ENCODE measurements around the gene OGDH. TPM values are rescaled to one million over a fixed set of nuclear protein-coding genes. Genes with fewer than 3 reads are reported as not detected.

The OGDH gene
- total and polyA plus RNA-seq, 2 of the 13 experiments (the other 11 are each of a cell fraction or from before 2014, with no cell fraction given): 17.4 to 25.4 TPM

DNA sequence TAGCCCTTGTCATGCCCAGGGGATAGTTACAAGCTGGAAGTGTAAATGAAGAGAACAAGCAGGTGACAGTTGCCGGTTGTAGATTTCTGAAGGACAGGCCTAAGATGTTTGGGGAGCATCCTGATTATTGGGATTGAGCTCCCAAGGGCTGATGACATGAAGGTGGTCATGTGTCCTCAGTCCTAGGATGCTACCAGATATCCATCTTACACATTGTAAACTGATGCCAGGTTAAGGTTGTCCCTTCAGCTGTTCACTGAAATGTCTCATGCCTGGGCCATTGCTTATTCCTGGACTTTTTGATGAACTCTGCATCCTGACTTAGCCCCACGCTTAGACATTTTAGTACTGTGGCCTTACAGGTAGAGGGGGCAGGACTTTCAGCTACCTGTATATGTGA lies 143.6 kb downstream of the OGDH start:
- intact Hi-C loops (cut with micrococcal nuclease; ENCODE audit: unreplicated experiment) (no loop called here), in situ Hi-C loops (cut with HindIII; ENCODE audit: extremely low pct_ligation_motif_present, low pct_unique_long_range_greater_than_20kb) (loop anchor here (25.0 kb wide), 1 partner anchor 163 kb away; the partner anchor contains the start of gene TMED4)
- H3K27ac ChIP-seq (ENCODE audit: extremely low read length, insufficient read depth, low read length): no peak overlapping the region
- H3K4me1 ChIP-seq (ENCODE audit: insufficient read depth, low read length): peaks cover 26% of the 10 kb centered on the region
- H3K79me2 ChIP-seq (ENCODE audit: insufficient read depth, low read length): peaks cover 21% of the 10 kb centered on the region
- H3K9ac ChIP-seq (ENCODE audit: insufficient read depth, low read depth, low read length): peak overlapping the region; percentile 80; the same call in 1 of the 2 replicates
- WGBS (ENCODE audit: low lambda C conversion rate): 83% methylated on average over 2 of the region's 2 CpGs
- peak overlapping the region; percentile 69 to 94 (median 90) for H3K4me3 ChIP-seq (replicated peaks in 1 of 3; ENCODE audit: insufficient read depth in 1 of 3, low read depth in 2 of 3, low read length in 3 of 3)
- no peaks in the 10 kb centered on the region; a peak in 1 of 5 replicates for H3K27me3 ChIP-seq (ENCODE audit: control insufficient read depth in 1 of 2, insufficient read depth in 2 of 2, low read length in 2 of 2)
- TSS peak; percentile 59 for BruUV-seq (replicated peaks)
- H3K36me3 ChIP-seq (replicated peaks in 1 of 2; ENCODE audit: control insufficient read depth in 1 of 2, insufficient read depth in 2 of 2, low read length in 2 of 2): no peaks in the 10 kb centered on the region
- no peak for ATAC-seq
- H3K9me3 ChIP-seq (ENCODE audit: low read length): no peaks in the 10 kb centered on the region
- FAIRE-seq: no peak
- CTCF ChIA-PET (ENCODE audit: low intra/inter-chr PET ratio, low total read pairs): no interaction called here
- POLR2A ChIA-PET: interaction anchor here (1.2 to 2.9 kb wide), 2 partner anchors 20 to 110 kb away, joined by 3 to 13 read pairs; no protein-coding TSS in a partner anchor
- H3K4me2 ChIP-seq (ENCODE audit: low read depth, low read length): peak overlapping the region; percentile 74
- DNase-seq (ENCODE audit: low spot score): no peak
- H2AFZ ChIP-seq (ENCODE audit: low read length): no peak overlapping the region
- TF ChIP-seq NFIC (IDR thresholded peaks at IDR 0.05; ENCODE audit: low read length) (no peak), ZNF549 (CRISPR knock-in tag; IDR thresholded peaks at IDR 0.05) (no peak), ZNF709 (CRISPR knock-in tag; IDR thresholded peaks at IDR 0.05) (no peak), HMG20A (CRISPR knock-in tag; IDR thresholded peaks at IDR 0.05; ENCODE audit: borderline replicate concordance) (no peak), MATR3 (CRISPR knock-in tag; IDR thresholded peaks at IDR 0.05) (no peak), ZNF256 (CRISPR knock-in tag; conservative IDR thresholded peaks at IDR 0.05) (no peak), SIX4 (CRISPR knock-in tag; IDR thresholded peaks at IDR 0.05) (no peak), SMC3 (IDR thresholded peaks at IDR 0.05; ENCODE audit: low read length) (no peak), GATAD1 (CRISPR knock-in tag; IDR thresholded peaks at IDR 0.05) (no peak), ZMYM2 (CRISPR knock-in tag; IDR thresholded peaks at IDR 0.05) (no peak), RXRA (CRISPR knock-in tag; IDR thresholded peaks at IDR 0.05) (no peak)
- TF ChIP-seq, protein P1, sequence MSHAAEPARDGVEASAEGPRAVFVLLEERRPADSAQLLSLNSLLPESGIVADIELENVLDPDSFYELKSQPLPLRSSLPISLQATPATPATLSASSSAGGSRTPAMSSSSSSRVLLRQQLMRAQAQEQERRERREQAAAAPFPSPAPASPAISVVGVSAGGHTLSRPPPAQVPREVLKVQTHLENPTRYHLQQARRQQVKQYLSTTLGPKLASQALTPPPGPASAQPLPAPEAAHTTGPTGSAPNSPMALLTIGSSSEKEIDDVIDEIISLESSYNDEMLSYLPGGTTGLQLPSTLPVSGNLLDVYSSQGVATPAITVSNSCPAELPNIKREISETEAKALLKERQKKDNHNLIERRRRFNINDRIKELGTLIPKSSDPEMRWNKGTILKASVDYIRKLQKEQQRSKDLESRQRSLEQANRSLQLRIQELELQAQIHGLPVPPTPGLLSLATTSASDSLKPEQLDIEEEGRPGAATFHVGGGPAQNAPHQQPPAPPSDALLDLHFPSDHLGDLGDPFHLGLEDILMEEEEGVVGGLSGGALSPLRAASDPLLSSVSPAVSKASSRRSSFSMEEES (CRISPR knock-in tag; IDR thresholded peaks at IDR 0.05): no peak
- peaks cover 7% of the 10 kb centered on the region for H4K20me1 ChIP-seq (ENCODE audit: insufficient read depth, low read length)
